ENCODE data around the gene IGLL5.
"Not testable (repeated sequence)": the region's sequence is repeated elsewhere in the genome, so short reads cannot be mapped to it uniquely, and the experiment has no call there.

Gene IGLL5

GRCh38 chr22:22919041-22919440 is 31.4 kb downstream of the IGLL5 start:
- Histone ChIP-seq H3K27ac (no peak overlapping the region), H3K27me3 (replicated peaks) (peaks cover 12% of the 10 kb centered on the region), H3K4me3 (ENCODE audit: low read depth, low read length) (no peak overlapping the region), H3K36me3 (replicated peaks) (no peaks in the 10 kb centered on the region)
- TF ChIP-seq, protein P1, sequence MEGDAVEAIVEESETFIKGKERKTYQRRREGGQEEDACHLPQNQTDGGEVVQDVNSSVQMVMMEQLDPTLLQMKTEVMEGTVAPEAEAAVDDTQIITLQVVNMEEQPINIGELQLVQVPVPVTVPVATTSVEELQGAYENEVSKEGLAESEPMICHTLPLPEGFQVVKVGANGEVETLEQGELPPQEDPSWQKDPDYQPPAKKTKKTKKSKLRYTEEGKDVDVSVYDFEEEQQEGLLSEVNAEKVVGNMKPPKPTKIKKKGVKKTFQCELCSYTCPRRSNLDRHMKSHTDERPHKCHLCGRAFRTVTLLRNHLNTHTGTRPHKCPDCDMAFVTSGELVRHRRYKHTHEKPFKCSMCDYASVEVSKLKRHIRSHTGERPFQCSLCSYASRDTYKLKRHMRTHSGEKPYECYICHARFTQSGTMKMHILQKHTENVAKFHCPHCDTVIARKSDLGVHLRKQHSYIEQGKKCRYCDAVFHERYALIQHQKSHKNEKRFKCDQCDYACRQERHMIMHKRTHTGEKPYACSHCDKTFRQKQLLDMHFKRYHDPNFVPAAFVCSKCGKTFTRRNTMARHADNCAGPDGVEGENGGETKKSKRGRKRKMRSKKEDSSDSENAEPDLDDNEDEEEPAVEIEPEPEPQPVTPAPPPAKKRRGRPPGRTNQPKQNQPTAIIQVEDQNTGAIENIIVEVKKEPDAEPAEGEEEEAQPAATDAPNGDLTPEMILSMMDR (IDR thresholded peaks at IDR 0.05; ENCODE audit: low read depth, low read length, missing control alignments), result no peak
- in situ Hi-C loops (cut with HindIII; ENCODE audit: low pct_ligation_motif_present, low sequenced_read_pairs), result no loop called here
- DNase-seq, result no peak

DNA sequence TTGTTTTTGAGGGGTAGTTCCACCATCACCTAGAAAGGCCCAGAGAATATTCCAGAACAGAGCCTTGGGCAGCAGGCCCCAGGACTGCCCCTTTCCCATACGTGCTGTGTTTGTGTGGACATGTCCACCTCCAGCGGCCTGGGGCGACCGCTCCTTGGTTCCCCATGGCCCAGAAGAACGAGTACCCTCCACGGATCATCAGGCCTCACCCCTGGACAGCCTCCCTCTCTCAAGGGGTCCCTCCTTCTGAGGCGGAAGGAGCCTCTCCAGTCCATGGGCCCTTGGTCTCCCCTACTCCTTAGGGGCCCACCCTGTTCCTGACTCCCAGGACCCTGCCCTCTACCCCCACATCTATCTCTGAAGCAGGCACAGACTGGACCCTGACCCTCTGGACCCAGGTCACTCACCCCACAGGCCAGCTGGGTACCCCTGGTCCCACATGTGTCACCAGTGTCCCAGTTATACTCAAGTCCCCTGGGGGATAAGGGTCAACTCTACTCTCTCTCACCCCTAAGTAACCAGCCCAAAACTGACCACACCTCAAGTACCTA is 32.6 kb downstream of the IGLL5 start:
- H3K4me3 ChIP-seq (ENCODE audit: low read depth, low read length), result no peak overlapping the region
- in situ Hi-C loops (cut with HindIII; ENCODE audit: low pct_ligation_motif_present, low sequenced_read_pairs), result no loop called here
- DNase-seq, result no peak

DNA sequence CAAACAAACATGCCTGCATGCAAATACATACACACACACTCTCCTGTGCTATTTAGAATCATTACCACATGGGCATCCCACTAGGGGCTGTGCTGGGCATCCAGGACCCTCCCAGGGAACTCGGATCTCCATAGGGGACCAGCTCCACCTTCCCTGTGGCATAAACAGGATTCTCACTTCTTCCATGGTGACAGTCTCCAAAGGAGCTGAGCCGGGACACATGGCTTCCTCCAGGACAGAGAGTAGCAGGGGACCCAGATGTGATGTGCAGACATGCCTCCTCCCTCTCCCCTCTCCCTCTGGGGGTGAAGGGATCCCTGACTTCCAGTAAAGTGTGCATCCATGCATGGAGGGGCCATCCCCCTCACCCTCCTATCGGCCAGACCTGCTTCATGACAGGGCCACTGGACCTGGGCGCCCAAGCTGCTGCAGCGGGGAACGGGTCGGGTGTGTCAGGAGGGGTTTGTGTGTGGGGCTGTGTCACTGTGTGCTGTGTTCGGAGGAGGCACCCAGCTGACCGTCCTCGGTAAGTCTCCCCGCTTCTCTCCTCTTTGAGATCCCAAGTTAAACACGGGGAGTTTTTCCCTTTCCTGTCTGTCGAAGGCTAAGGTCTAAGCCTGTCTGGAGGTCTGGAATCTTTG is 33.4 kb downstream of the IGLL5 start:
- Histone ChIP-seq H3K27ac (no peak overlapping the region), H3K27me3 (replicated peaks) (peaks cover 16% of the 10 kb centered on the region), H3K4me3 (ENCODE audit: low read depth, low read length) (no peak overlapping the region), H3K36me3 (replicated peaks) (no peaks in the 10 kb centered on the region)
- in situ Hi-C loops (cut with HindIII; ENCODE audit: low pct_ligation_motif_present, low sequenced_read_pairs), result no loop called here
- DNase-seq, result no peak
- TF ChIP-seq, protein P1 (IDR thresholded peaks at IDR 0.05; ENCODE audit: low read depth, low read length, missing control alignments), result no peak

More for the DNA sequence above, 32.6 kb downstream of the IGLL5 start:
- Histone ChIP-seq H3K27ac (no peak overlapping the region), H3K36me3 (replicated peaks) (no peaks in the 10 kb centered on the region), H3K27me3 (replicated peaks) (peaks cover 15% of the 10 kb centered on the region)
- TF ChIP-seq, protein P1 (IDR thresholded peaks at IDR 0.05; ENCODE audit: low read depth, low read length, missing control alignments), result no peak

- no peak for DNase-seq
- H3K4me3 ChIP-seq (ENCODE audit: low read depth, low read length), result no peak overlapping the region
- H3K27ac ChIP-seq, result no peak overlapping the region
- H3K27me3 ChIP-seq (replicated peaks), result peaks cover 21% of the 10 kb centered on the region
- H3K36me3 ChIP-seq (replicated peaks), result no peaks in the 10 kb centered on the region
- in situ Hi-C loops (cut with HindIII; ENCODE audit: low pct_ligation_motif_present, low sequenced_read_pairs), result no loop called here
- TF ChIP-seq, protein P1 (IDR thresholded peaks at IDR 0.05; ENCODE audit: low read depth, low read length, missing control alignments), result no peak
Observed at GRCh38 chr22:22921575-22921974, 34.0 kb downstream of the IGLL5 start.

- peaks cover 22% of the 10 kb centered on the region for H3K27me3 ChIP-seq (replicated peaks)
- H3K27ac ChIP-seq; in situ Hi-C loops (cut with HindIII; ENCODE audit: low pct_ligation_motif_present, low sequenced_read_pairs); DNase-seq; H3K36me3 ChIP-seq (replicated peaks); H3K4me3 ChIP-seq (ENCODE audit: low read depth, low read length): not testable (repeated sequence)
Observed at GRCh38 chr22:22922092-22922953, 34.7 kb downstream of the IGLL5 start.

DNA sequence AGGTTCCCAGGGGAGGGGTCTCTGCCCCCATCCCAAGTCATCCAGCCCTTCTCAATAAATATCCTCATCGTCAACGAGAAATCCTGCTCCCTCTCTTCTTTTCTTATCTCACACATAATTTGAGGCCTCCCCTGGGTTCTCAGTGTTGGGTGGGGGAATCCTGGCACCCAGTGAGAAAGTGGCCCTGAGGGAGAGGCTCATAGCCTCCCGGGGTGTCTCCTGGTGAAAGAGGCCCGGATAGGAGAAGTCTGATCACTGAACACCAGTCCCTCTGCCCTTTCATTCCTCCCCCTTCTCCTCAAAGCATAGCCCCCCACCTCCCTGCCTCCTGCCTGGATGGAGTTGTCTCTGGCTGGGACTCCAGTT is 35.3 kb downstream of the IGLL5 start:
- no peak overlapping the region for H3K4me3 ChIP-seq (ENCODE audit: low read depth, low read length)
- in situ Hi-C loops (cut with HindIII; ENCODE audit: low pct_ligation_motif_present, low sequenced_read_pairs), result no loop called here
- TF ChIP-seq, protein P1 (IDR thresholded peaks at IDR 0.05; ENCODE audit: low read depth, low read length, missing control alignments), result no peak
- no peaks in the 10 kb centered on the region for H3K36me3 ChIP-seq (replicated peaks)
- peaks cover 19% of the 10 kb centered on the region for H3K27me3 ChIP-seq (replicated peaks)
- no peak for DNase-seq
- H3K27ac ChIP-seq, result no peak overlapping the region

All from brain microvascular endothelial cell (primary cell).